CD4-positive, alpha-beta T cell (primary cell): ENCODE results near the gene VAT1. TPM values are rescaled to one million over a fixed set of nuclear protein-coding genes. Genes with fewer than 3 reads are reported as not detected.

Experiments used
- ATAC-seq: fragments of 200-7000 bp; cut with Tn5 transposase; one replicate; pipeline ENCODE4 v1.10.0; 2022; ENCODE audit warnings: mild to moderate bottlenecking; ENCODE audit not compliant: poor library complexity
- CTCF ChIA-PET: fragments of 350-600 bp; sonication (Branson Sonifier 250); formaldehyde crosslinking; loops from one replicate; lab custom pipeline; 2021; ENCODE audit warnings: antibody characterized with exemption, inconsistent platforms; lab: Charles Lee
- POLR2A ChIA-PET: fragments of 350-600 bp; sonication (Branson Sonifier 250); formaldehyde crosslinking; loops from one replicate; lab custom pipeline; 2021; ENCODE audit warnings: antibody characterized with exemption, inconsistent platforms; lab: Charles Lee
- DNase-seq, 14 experiments: peaks; one replicate each; pipeline ENCODE4 v3.0.0-alpha.2; 2013 to 2020; ENCODE audit warnings: mixed read lengths in 2 of 14
- H3K27ac ChIP-seq, 2 donors: one replicate each; pipeline versions ENCODE4 v1.5.1 to v1.7.0; 2013; ENCODE audit warnings: low read length in 2 of 2, low read depth in 1 of 2, mild to moderate bottlenecking in 1 of 2
- H3K27me3 ChIP-seq, 2 experiments: 1 replicate in 1 of 2; 2 replicates in 1 of 2; pipeline versions ENCODE4 v1.6.1 to v1.7.0; 2013; ENCODE audit warnings: low read length in 2 of 2, control low read depth in 1 of 2, mild to moderate bottlenecking in 1 of 2, moderate library complexity in 1 of 2; ENCODE audit not compliant: insufficient read depth in 2 of 2, control insufficient read depth in 1 of 2
- H3K36me3 ChIP-seq: one replicate; pipeline ENCODE4 v1.6.1; 2013; ENCODE audit warnings: low read length, control low read depth; ENCODE audit not compliant: insufficient read depth
- H3K4me1 ChIP-seq: one replicate; pipeline ENCODE4 v1.6.1; 2013; ENCODE audit warnings: low read length, control low read depth; ENCODE audit not compliant: insufficient read depth
- H3K4me3 ChIP-seq: one replicate; pipeline ENCODE4 v1.5.1; 2013; ENCODE audit warnings: mild to moderate bottlenecking, low read length, moderate library complexity
- H3K9me3 ChIP-seq, 2 experiments: 1 replicate in 1 of 2; 2 replicates in 1 of 2; pipeline versions ENCODE4 v1.6.1 to v1.7.0; 2013; ENCODE audit warnings: low read length in 2 of 2, mild to moderate bottlenecking in 2 of 2, control low read depth in 1 of 2, moderate library complexity in 1 of 2; ENCODE audit not compliant: control insufficient read depth in 1 of 2, insufficient read depth in 1 of 2
- H3K27ac Mint-ChIP-seq: one replicate; pipeline ENCODE4 v1.8.0; 2020; ENCODE audit warnings: mixed read lengths
- H3K27me3 Mint-ChIP-seq: one replicate; pipeline ENCODE4 v1.8.0; 2021; ENCODE audit warnings: mixed read lengths
- H3K36me3 Mint-ChIP-seq: one replicate; pipeline ENCODE4 v1.8.0; 2021; ENCODE audit warnings: low read depth, mixed read lengths
- H3K4me1 Mint-ChIP-seq: one replicate; pipeline ENCODE4 v1.8.0; 2021; ENCODE audit warnings: low read depth, mixed read lengths
- H3K4me3 Mint-ChIP-seq: one replicate; pipeline ENCODE4 v1.8.0; 2020; ENCODE audit warnings: mild to moderate bottlenecking, mixed read lengths
- H3K9me3 Mint-ChIP-seq: one replicate; pipeline ENCODE4 v1.8.0; 2020; ENCODE audit warnings: mixed read lengths
- intact Hi-C, 2 experiments: fragments of 100-400 bp; cut with DNase I in 1 of 2; cut with micrococcal nuclease in 1 of 2; formaldehyde crosslinking; loops; one replicate each; pipeline versions ENCODE4 v1.15.1 to v1.9.0; 2023 to 2025; cut with DNase I, micrococcal nuclease
- total RNA-seq, 174 experiments: library from RNA in 2 of 174; stranded (reverse) in 2 of 174; gene quantifications; one replicate each; pipeline ENCODE4 v1.2.3 and lab custom pipeline; 2021 to 2026
- TF ChIP-seq, protein P1 (sequence below): fragments of 200-600 bp; IDR thresholded peaks from one replicate; pipeline ENCODE4 v1.8.0; 2022; ENCODE audit warnings: antibody characterized with exemption, mild to moderate bottlenecking

Gene VAT1
- total RNA-seq, 2 experiments from 2014 or later, result 27.5 to 27.6 TPM

- no peaks in the 10 kb centered on the region for H3K9me3 Mint-ChIP-seq
- Histone ChIP-seq H3K27me3 (no peaks in the 10 kb centered on the region), H3K36me3 (peaks cover 5% of the 10 kb centered on the region), H3K9me3 (no peaks in the 10 kb centered on the region), H3K4me1 (peaks cover 56% of the 10 kb centered on the region), H3K27ac (peak overlapping the region in 1 of 2 donors; percentile 9), H3K4me3 (peak overlapping the region; percentile 78)
- DNase-seq (peak in 11 of 14 experiments; percentile 20 to 76 (median 37)), ATAC-seq (no peak)
- H3K27me3 Mint-ChIP-seq, result no peaks in the 10 kb centered on the region
- peak overlapping the region; percentile 93 for H3K4me3 Mint-ChIP-seq
- ChIA-PET POLR2A (interaction anchor here (1.1 to 4.1 kb wide), 7 partner anchors 15 to 347 kb away, joined by 4 to 24 read pairs (median 9); partner anchors contain the start of genes IFI35, RPL27 and TMEM106A), CTCF (interaction anchor here (1.4 kb wide), 1 partner anchor 23 kb away, joined by 4 read pairs; the partner anchor contains the start of gene RPL27)
- peaks cover 6% of the 10 kb centered on the region for H3K36me3 Mint-ChIP-seq
- peaks cover 50% of the 10 kb centered on the region for H3K4me1 Mint-ChIP-seq
- intact Hi-C loops, result loop anchor here (2.0 to 10.0 kb wide), 5 partner anchors 14 to 366 kb away; partner anchors contain the start of genes IFI35 (in 2 of the 2), BRCA1 (in 1 of the 2) and TMEM106A (in 1 of the 2)
- H3K27ac Mint-ChIP-seq, result peak overlapping the region; percentile 70
- TF ChIP-seq, protein P1, sequence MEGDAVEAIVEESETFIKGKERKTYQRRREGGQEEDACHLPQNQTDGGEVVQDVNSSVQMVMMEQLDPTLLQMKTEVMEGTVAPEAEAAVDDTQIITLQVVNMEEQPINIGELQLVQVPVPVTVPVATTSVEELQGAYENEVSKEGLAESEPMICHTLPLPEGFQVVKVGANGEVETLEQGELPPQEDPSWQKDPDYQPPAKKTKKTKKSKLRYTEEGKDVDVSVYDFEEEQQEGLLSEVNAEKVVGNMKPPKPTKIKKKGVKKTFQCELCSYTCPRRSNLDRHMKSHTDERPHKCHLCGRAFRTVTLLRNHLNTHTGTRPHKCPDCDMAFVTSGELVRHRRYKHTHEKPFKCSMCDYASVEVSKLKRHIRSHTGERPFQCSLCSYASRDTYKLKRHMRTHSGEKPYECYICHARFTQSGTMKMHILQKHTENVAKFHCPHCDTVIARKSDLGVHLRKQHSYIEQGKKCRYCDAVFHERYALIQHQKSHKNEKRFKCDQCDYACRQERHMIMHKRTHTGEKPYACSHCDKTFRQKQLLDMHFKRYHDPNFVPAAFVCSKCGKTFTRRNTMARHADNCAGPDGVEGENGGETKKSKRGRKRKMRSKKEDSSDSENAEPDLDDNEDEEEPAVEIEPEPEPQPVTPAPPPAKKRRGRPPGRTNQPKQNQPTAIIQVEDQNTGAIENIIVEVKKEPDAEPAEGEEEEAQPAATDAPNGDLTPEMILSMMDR, result no peak
Measured at GRCh38 chr17:43020789-43021740, 1.1 kb downstream of the VAT1 start.

DNA sequence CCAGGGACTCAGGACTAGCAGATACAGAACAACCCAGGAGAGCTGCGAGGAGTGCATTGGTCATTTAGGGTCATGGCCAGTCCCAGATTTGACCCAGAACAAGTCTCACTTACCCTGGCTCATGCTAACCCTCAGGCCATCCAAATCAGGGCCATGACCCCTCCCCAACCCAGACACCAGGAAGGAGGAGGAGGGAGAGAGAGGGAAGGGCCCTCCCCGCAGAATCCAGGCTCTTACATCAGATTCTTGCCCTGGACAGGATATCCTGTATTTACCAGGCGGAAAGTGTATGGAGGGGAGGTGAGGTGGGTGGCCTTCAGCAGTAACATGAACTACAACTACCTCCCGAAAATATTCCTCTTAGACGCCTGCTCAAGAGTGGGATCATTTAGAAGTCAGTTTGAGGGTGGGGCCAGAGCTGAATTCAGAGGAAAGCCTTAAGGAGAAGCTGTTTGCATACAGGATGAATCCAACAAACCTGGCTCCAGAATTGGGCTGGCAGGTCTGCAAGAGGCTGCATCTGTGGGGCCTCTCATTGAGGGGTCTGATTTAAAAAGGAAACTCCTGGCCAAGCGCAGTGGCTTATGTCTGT lies 2.1 kb downstream of the VAT1 start:
- Mint-ChIP-seq H3K4me1 (peaks cover 50% of the 10 kb centered on the region), H3K9me3 (no peaks in the 10 kb centered on the region), H3K36me3 (peaks cover 8% of the 10 kb centered on the region), H3K27me3 (no peaks in the 10 kb centered on the region), H3K27ac (peak overlapping the region; percentile 67), H3K4me3 (peak overlapping the region; percentile 86)
- Histone ChIP-seq H3K27me3 (no peaks in the 10 kb centered on the region), H3K4me1 (peaks cover 52% of the 10 kb centered on the region), H3K27ac (no peak overlapping the region), H3K9me3 (no peaks in the 10 kb centered on the region), H3K36me3 (peaks cover 7% of the 10 kb centered on the region), H3K4me3 (no peak overlapping the region)
- ATAC-seq (no peak), DNase-seq (no peak)
- ChIA-PET POLR2A (interaction anchor here (1.1 to 4.1 kb wide), 4 partner anchors 14 to 341 kb away, joined by 3 to 24 read pairs (median 14); partner anchors contain the start of genes IFI35 and RPL27), CTCF (no interaction called here)
- TF ChIP-seq, protein P1, result no peak
- intact Hi-C loops, result loop anchor here (2.0 to 10.0 kb wide), 5 partner anchors 13 to 367 kb away; partner anchors contain the start of genes IFI35 (in 2 of the 2), BRCA1 (in 1 of the 2) and TMEM106A (in 1 of the 2)

DNA sequence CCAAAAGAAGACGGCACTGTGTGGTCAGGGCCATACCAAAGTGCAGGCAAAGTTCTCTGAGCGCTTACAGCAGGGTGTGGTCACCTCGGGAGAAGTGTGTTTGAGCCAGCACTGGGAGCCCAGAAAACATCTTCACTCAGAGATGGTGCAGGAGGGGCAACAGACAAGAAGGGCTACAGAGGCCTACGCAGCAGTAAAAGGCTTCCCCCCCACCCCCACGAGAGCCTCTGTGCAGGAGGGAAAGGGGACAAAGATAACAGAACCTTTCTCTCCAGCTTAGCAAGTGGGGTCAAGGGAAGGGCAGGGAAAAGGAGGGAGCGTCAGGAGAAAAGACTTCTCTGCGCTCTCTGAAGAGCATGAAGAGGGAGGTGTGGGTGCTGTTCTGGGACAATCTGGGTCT lies 2.8 kb downstream of the VAT1 start:
- Mint-ChIP-seq H3K27ac (peak overlapping the region; percentile 67), H3K4me1 (peaks cover 45% of the 10 kb centered on the region), H3K9me3 (no peaks in the 10 kb centered on the region), H3K36me3 (peaks cover 15% of the 10 kb centered on the region), H3K27me3 (no peaks in the 10 kb centered on the region), H3K4me3 (peak overlapping the region; percentile 86)
- TF ChIP-seq, protein P1, result no peak
- Histone ChIP-seq H3K9me3 (no peaks in the 10 kb centered on the region), H3K4me1 (peaks cover 47% of the 10 kb centered on the region), H3K4me3 (no peak overlapping the region), H3K27me3 (no peaks in the 10 kb centered on the region), H3K27ac (no peak overlapping the region), H3K36me3 (peaks cover 10% of the 10 kb centered on the region)
- DNase-seq (no peak), ATAC-seq (no peak)
- CTCF ChIA-PET, result interaction anchor here (1.2 kb wide), 1 partner anchor 21 kb away, joined by 3 read pairs; the partner anchor contains the start of gene RPL27
- POLR2A ChIA-PET, result interaction anchor here (0.7 to 2.6 kb wide), 4 partner anchors 12 to 341 kb away, joined by 3 to 11 read pairs (median 4); partner anchors contain the start of genes IFI35 and RPL27
- intact Hi-C loops, result no loop called here
